Urinary bladder (tissue), 4 donors: ENCODE results near the gene MT2A. TPM values are rescaled to one million over a fixed set of nuclear protein-coding genes. Genes with fewer than 3 reads are reported as not detected.
A peak's percentile ranks its signal among the peaks of the same experiment; 100 is the strongest.
"Not testable (repeated sequence)": the region's sequence is repeated elsewhere in the genome, so short reads cannot be mapped to it uniquely, and the experiment has no call there.

Experiments used
- DNase-seq: peaks from one replicate; pipeline ENCODE4 v3.0.0-alpha.2; 2015; ENCODE audit errors: extremely low spot score
- H3K27ac ChIP-seq: one replicate; pipeline ENCODE4 v1.5.1; 2013; ENCODE audit warnings: low read depth, mild to moderate bottlenecking, moderate library complexity
- H3K36me3 ChIP-seq: one replicate; pipeline ENCODE4 v1.6.1; 2013; ENCODE audit warnings: mild to moderate bottlenecking, moderate library complexity; ENCODE audit not compliant: insufficient read depth
- H3K4me1 ChIP-seq: one replicate; pipeline ENCODE4 v1.6.1; 2013; ENCODE audit warnings: mild to moderate bottlenecking, moderate library complexity; ENCODE audit not compliant: insufficient read depth
- H3K4me3 ChIP-seq: one replicate; pipeline ENCODE4 v1.5.1; 2013; ENCODE audit warnings: low read depth, low read length
- whole genome bisulfite sequencing: extraction: QIAGEN DNeasy Blood & Tissue Kit; methylation state at CpG from one replicate; pipeline ENCODE4 v1.1.7; 2013; 5-methylcytosine and 5-hydroxymethylcytosine counted together
- polyA plus RNA-seq: library from polyadenylated mRNA; stranded (reverse); fragments of 200-250 nt; gene quantifications from one replicate; pipeline ENCODE4 v1.2.3, GENCODE V29; 2013
- total RNA-seq: library from RNA; depleted of rRNA; stranded (reverse); fragments of >200 nt; gene quantifications from one replicate; pipeline ENCODE4 v1.2.3, GENCODE V29; 2014
- donor health status: healthy with polysubstance abuse.
- donor health status: healthy.

The MT2A gene
- total and polyA plus RNA-seq, 2 donors, result 8.2 to 890 TPM

- no peak overlapping the region for H3K4me3 ChIP-seq
- no peaks in the 10 kb centered on the region for H3K36me3 ChIP-seq
- H3K4me1 ChIP-seq, result no peaks in the 10 kb centered on the region
- no peak overlapping the region for H3K27ac ChIP-seq
- 91% methylated on average over 8 of the region's 8 CpGs for WGBS
- DNase-seq, result no peak
Measured at GRCh38 chr16:56620339-56620897, 12.0 kb downstream of the MT2A start.

- not testable (repeated sequence) for DNase-seq, H3K27ac ChIP-seq, H3K4me3 ChIP-seq, H3K4me1 ChIP-seq, H3K36me3 ChIP-seq
- WGBS, result 72% methylated on average over 4 of the region's 4 CpGs
Measured at GRCh38 chr16:56621665-56622445, 13.5 kb downstream of the MT2A start.

- WGBS, result 95% methylated on average over 5 of the region's 5 CpGs
- DNase-seq, result not testable (repeated sequence)
Measured at GRCh38 chr16:56623184-56623583, 14.8 kb downstream of the MT2A start.

GRCh38 chr16:56623637-56624036, 15.3 kb downstream of the MT2A start:
- H3K27ac ChIP-seq, result no peak overlapping the region
- H3K4me1 ChIP-seq, result no peaks in the 10 kb centered on the region
- WGBS, result 97% methylated on average over 2 of the region's 2 CpGs
- DNase-seq, result no peak
- no peaks in the 10 kb centered on the region for H3K36me3 ChIP-seq
- no peak overlapping the region for H3K4me3 ChIP-seq

More at GRCh38 chr16:56623184-56623583, 14.8 kb downstream of the MT2A start:
- not testable (repeated sequence) for H3K4me3 ChIP-seq, H3K36me3 ChIP-seq, H3K4me1 ChIP-seq, H3K27ac ChIP-seq

GRCh38 chr16:56625140-56625942, 17.0 kb downstream of the MT2A start, which contains the start of gene MT1E:
MT1E (plus strand) TSS chr16:56625781; CDS start chr16:56625852, 71 bp downstream.
- Histone ChIP-seq H3K4me1 (no peaks in the 10 kb centered on the region), H3K4me3 (peak within 1 kb of the TSS; percentile 46), H3K36me3 (no peaks in the 10 kb centered on the region), H3K27ac (peak within 1 kb of the TSS; percentile 82)
- DNase-seq, result no peak
- WGBS, result 3% methylated on average over 62 of the region's 62 CpGs

- 29% methylated on average over 16 of the region's 16 CpGs for WGBS
- H3K27ac ChIP-seq, result peak overlapping the region; percentile 82
- no peaks in the 10 kb centered on the region for H3K36me3 ChIP-seq
- no peaks in the 10 kb centered on the region for H3K4me1 ChIP-seq
- peak overlapping the region; percentile 46 for H3K4me3 ChIP-seq
- no peak for DNase-seq
Measured at GRCh38 chr16:56625943-56626654, 17.7 kb downstream of the MT2A start.

GRCh38 chr16:56626685-56627084, 18.3 kb downstream of the MT2A start:
- Histone ChIP-seq H3K4me3 (peak overlapping the region; percentile 46), H3K27ac (no peak overlapping the region), H3K36me3 (no peaks in the 10 kb centered on the region), H3K4me1 (no peaks in the 10 kb centered on the region)
- WGBS, result 61% methylated on average over 7 of the region's 7 CpGs
- DNase-seq, result no peak

GRCh38 chr16:56628486-56629350, 20.3 kb downstream of the MT2A start:
- Histone ChIP-seq H3K27ac (no peak overlapping the region), H3K4me1 (no peaks in the 10 kb centered on the region)
- WGBS, result 71% methylated on average over 9 of the region's 9 CpGs

GRCh38 chr16:56629531-56629930, 21.1 kb downstream of the MT2A start:
- Histone ChIP-seq H3K36me3 (no peaks in the 10 kb centered on the region), H3K4me3 (no peak overlapping the region), H3K4me1 (no peaks in the 10 kb centered on the region), H3K27ac (no peak overlapping the region)
- 71% methylated on average over 3 of the region's 3 CpGs for WGBS
- DNase-seq, result no peak

More at GRCh38 chr16:56628486-56629350, 20.3 kb downstream of the MT2A start:
- no peak for DNase-seq
- Histone ChIP-seq H3K4me3 (no peak overlapping the region), H3K36me3 (no peaks in the 10 kb centered on the region)

GRCh38 chr16:56630134-56630533, 21.8 kb downstream of the MT2A start:
- Histone ChIP-seq H3K4me1 (no peaks in the 10 kb centered on the region), H3K36me3 (no peaks in the 10 kb centered on the region), H3K27ac (no peak overlapping the region), H3K4me3 (no peak overlapping the region)
- no peak for DNase-seq
- 81% methylated on average over 3 of the region's 3 CpGs for WGBS

GRCh38 chr16:56631197-56631596, 22.8 kb downstream of the MT2A start:
- Histone ChIP-seq H3K27ac (no peak overlapping the region), H3K4me1 (no peaks in the 10 kb centered on the region), H3K4me3 (no peak overlapping the region), H3K36me3 (no peaks in the 10 kb centered on the region)
- WGBS, result 90% methylated on average over 10 of the region's 10 CpGs
- DNase-seq, result no peak

- DNase-seq, result no peak
- Histone ChIP-seq H3K4me1 (no peaks in the 10 kb centered on the region), H3K27ac (peak overlapping the region; percentile 79), H3K36me3 (no peaks in the 10 kb centered on the region), H3K4me3 (peak overlapping the region; percentile 44)
- WGBS, result 37% methylated on average over 14 of the region's 14 CpGs
Measured at GRCh38 chr16:56631832-56632155, 23.4 kb downstream of the MT2A start.
